ENCODE results near the gene APOD.
"Not testable (repeated sequence)": the region's sequence is repeated elsewhere in the genome, so short reads cannot be mapped to it uniquely, and the experiment has no call there.

APOD gene

DNA sequence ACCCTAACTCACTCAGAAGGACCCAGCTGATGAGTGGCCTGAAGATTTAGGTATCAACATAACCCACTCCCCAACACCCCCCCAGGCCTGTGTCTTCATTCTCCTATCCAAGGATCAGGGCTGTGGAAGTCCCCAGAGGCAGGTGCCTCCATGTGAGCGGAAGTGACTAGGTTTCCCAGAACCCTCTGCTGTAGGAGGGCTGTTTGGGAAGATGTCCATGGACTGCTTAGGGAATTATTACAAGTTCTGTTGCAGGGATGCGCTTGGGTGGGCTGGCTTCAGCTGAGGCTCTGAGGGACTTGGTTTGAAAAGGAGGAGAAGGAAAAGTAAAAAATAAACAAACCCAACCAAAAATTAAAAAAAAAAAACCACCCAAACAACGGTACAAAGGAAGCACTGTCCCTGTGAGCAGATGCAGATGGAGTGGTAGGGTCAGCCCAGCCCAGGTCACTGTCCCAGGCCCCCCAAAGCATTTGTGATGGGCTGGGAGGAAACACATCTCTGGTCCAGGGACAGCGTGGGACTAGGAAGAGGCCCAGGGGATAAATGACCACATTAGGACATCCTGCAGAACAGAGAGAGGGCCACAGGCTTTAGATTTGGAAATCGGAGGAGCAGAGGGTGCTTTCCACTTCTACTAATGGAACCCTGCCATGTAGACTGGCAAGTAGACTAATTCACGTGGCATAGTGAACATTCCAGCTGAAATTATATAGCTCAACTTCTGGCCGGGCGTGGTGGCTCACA is 12.2 kb upstream of the APOD start:
- Histone ChIP-seq H3K36me3 (ENCODE audit: insufficient read depth, low read length) (no peaks in the 10 kb centered on the region), H3K4me3 (ENCODE audit: low read length) (no peak overlapping the region), H3K9ac (ENCODE audit: low read depth, low read length) (no peak overlapping the region), H3K4me2 (ENCODE audit: low read length) (no peak overlapping the region), H3K9me3 (replicated peaks; ENCODE audit: low read length) (no peaks in the 10 kb centered on the region), H3K4me1 (ENCODE audit: control insufficient read depth, insufficient read depth, low read length) (no peaks in the 10 kb centered on the region), H3K27me3 (ENCODE audit: control insufficient read depth, insufficient read depth, low read length) (peaks cover 46% of the 10 kb centered on the region)

DNA sequence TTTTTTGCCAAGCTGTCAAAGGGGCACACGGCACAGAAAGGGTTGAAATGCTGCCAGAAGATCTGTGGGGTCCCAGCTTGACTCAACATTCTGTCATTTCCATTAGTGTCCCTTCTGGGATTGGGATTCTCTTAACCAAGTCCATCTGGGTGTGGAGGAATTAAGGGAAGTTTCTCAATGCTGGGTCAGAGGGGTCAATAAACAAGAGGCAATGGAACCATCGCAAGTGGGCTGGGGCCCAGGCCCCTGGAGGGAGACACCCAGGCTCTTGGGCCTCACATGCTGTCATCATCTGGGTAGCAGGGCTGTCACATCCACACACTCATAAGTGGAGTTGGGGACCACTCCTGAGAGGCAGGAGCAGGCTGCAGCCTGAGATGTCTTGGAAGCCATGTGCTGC is 8.1 kb upstream of the APOD start:
- H3K4me1 ChIP-seq (ENCODE audit: control insufficient read depth, insufficient read depth, low read length) = no peaks in the 10 kb centered on the region
- peaks cover 49% of the 10 kb centered on the region for H3K27me3 ChIP-seq (ENCODE audit: control insufficient read depth, insufficient read depth, low read length)
- no peaks in the 10 kb centered on the region for H3K36me3 ChIP-seq (ENCODE audit: insufficient read depth, low read length)
- no peak overlapping the region for H3K4me3 ChIP-seq (ENCODE audit: low read length)
- H3K9ac ChIP-seq (ENCODE audit: low read depth, low read length) = no peak overlapping the region
- no peak overlapping the region for H3K4me2 ChIP-seq (ENCODE audit: low read length)
- no peaks in the 10 kb centered on the region for H3K9me3 ChIP-seq (replicated peaks; ENCODE audit: low read length)

DNA sequence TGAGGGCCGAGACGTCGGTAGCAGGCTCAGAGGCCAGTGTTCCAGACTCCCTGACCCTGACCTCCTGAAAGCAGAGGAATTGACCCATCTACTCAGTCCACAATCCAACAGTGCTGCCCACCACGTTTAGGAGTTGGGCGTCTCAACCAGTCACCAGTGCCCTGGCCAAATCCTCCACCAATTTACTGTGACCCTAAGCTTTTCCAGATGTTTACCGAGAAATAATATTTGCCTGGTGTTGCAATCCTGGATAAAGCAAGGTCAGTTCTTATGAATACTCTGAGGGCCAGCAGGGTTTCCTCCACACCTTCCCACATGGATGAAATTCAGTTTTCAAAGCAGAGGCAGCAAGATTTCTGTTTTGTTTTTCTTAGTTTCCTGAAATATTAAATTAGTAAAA is 7.5 kb upstream of the APOD start:
- no peak overlapping the region for H3K4me3 ChIP-seq (ENCODE audit: low read length)
- H3K9ac ChIP-seq (ENCODE audit: low read depth, low read length) = no peak overlapping the region
- H3K36me3 ChIP-seq (ENCODE audit: insufficient read depth, low read length) = no peaks in the 10 kb centered on the region
- H3K4me1 ChIP-seq (ENCODE audit: control insufficient read depth, insufficient read depth, low read length) = no peaks in the 10 kb centered on the region
- no peaks in the 10 kb centered on the region for H3K9me3 ChIP-seq (replicated peaks; ENCODE audit: low read length)
- H3K27me3 ChIP-seq (ENCODE audit: control insufficient read depth, insufficient read depth, low read length) = peaks cover 44% of the 10 kb centered on the region
- H3K4me2 ChIP-seq (ENCODE audit: low read length) = no peak overlapping the region

DNA sequence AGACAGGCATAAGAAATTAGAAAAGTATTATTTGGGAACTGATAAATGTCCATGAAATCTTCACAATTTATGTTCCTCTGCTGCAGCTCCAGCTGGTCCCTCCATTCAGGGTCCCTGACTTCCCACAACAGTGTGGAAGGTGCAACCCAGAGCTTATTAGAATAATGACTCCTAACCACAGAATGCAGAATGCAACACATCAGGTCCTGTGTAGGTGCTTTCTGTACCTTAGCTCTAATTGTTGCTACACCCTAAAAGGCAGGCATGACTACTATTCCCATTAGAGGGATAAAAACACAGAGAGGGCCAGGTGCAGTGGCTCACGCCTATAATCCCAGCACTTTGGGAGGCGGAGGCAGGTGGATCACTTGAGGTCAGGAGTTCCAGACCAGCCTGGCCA is 6.6 kb upstream of the APOD start:
- not testable (repeated sequence) for H3K4me3 ChIP-seq (ENCODE audit: low read length); H3K36me3 ChIP-seq (ENCODE audit: insufficient read depth, low read length); H3K9me3 ChIP-seq (replicated peaks; ENCODE audit: low read length); H3K9ac ChIP-seq (ENCODE audit: low read depth, low read length); H3K4me2 ChIP-seq (ENCODE audit: low read length); H3K4me1 ChIP-seq (ENCODE audit: control insufficient read depth, insufficient read depth, low read length)
- peaks cover 38% of the 10 kb centered on the region for H3K27me3 ChIP-seq (ENCODE audit: control insufficient read depth, insufficient read depth, low read length)

DNA sequence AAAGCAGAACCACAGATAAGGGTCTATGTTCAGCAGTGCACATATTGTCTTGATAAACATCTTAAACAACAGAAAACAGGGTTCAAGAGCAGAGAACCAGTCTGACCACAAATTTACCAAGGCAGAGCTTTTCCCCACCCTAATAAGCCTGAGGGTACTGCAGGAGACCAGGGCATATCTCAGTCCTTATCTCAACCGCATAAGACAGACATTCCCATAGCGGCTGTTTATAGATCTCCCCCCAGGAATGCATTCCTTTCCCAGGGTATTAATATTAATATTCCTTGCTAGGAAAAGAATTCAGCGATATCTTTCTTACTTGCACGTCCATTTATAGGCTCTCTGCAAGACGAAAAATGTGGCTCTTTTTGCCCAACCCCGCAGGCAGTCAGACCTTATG is 6.1 kb upstream of the APOD start:
- H3K9ac ChIP-seq (ENCODE audit: low read depth, low read length); H3K36me3 ChIP-seq (ENCODE audit: insufficient read depth, low read length); H3K4me1 ChIP-seq (ENCODE audit: control insufficient read depth, insufficient read depth, low read length); H3K4me2 ChIP-seq (ENCODE audit: low read length); H3K4me3 ChIP-seq (ENCODE audit: low read length); H3K9me3 ChIP-seq (replicated peaks; ENCODE audit: low read length): not testable (repeated sequence)
- peaks cover 33% of the 10 kb centered on the region for H3K27me3 ChIP-seq (ENCODE audit: control insufficient read depth, insufficient read depth, low read length)

DNA sequence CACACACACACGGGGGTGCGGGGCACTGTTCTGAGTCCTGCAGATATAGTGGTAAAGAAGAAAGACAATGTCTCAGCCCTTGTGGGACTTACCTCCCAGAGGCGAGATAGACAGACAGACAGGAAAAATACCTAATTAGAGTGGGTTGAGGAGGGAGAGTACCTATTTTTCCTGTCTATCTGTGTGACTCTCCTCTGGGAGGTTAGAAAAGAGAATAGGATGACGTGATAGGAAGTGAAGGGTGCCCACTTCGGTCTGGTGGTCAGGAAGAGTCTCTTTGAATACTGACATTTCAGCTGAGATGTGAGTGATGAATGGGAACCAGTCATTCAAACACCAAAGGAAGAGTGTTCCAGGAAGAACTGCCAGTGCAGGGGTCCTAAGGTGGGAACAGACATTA is 4.1 kb upstream of the APOD start:
- Histone ChIP-seq H3K4me3 (ENCODE audit: low read length) (no peak overlapping the region), H3K36me3 (ENCODE audit: insufficient read depth, low read length) (no peaks in the 10 kb centered on the region), H3K9me3 (replicated peaks; ENCODE audit: low read length) (no peaks in the 10 kb centered on the region), H3K4me1 (ENCODE audit: control insufficient read depth, insufficient read depth, low read length) (peaks cover 9% of the 10 kb centered on the region), H3K9ac (ENCODE audit: low read depth, low read length) (no peak overlapping the region), H3K27me3 (ENCODE audit: control insufficient read depth, insufficient read depth, low read length) (peaks cover 29% of the 10 kb centered on the region), H3K4me2 (ENCODE audit: low read length) (no peak overlapping the region)

DNA sequence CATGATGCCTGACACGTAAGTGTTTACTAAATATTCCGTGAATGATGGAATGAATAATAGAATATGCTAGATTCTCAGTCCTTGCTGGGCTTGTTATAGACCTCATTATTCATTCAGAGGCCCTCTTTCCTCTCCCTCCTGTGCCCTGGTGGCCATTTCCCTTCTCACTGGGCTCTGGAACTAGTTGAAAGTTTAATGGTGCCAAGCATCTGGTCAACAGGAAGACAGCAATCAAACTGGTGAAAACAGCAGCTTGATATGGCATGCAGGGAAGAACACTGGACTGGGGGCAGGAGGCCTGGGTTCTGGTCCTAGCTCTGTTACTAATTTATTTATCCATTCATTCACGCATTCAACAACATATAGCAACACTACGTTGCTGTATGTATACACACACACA is 3.7 kb upstream of the APOD start:
- Histone ChIP-seq H3K9ac (ENCODE audit: low read depth, low read length) (no peak overlapping the region), H3K4me3 (ENCODE audit: low read length) (no peak overlapping the region), H3K36me3 (ENCODE audit: insufficient read depth, low read length) (no peaks in the 10 kb centered on the region), H3K9me3 (replicated peaks; ENCODE audit: low read length) (no peaks in the 10 kb centered on the region), H3K4me2 (ENCODE audit: low read length) (no peak overlapping the region), H3K27me3 (ENCODE audit: control insufficient read depth, insufficient read depth, low read length) (peaks cover 28% of the 10 kb centered on the region), H3K4me1 (ENCODE audit: control insufficient read depth, insufficient read depth, low read length) (peaks cover 9% of the 10 kb centered on the region)

DNA sequence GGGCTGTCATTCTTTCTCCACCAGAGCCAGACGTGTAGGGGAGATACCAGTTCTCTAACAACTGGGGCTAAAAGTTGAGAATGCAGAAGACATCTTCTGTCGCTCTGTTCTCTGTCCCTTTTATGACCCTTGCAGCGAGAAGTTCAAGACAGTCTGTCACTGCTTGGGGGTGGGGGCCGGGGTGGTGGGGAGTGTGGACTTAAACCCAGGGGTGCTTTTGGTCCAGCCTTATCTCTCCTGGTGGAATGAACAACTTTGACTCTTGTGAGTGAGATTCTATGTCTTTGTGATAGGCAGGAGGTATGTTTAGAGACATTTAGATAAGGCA is 767 bp upstream of the APOD start:
- Histone ChIP-seq H3K4me3 (ENCODE audit: low read length) (no peak overlapping the region), H3K9me3 (replicated peaks; ENCODE audit: low read length) (no peaks in the 10 kb centered on the region), H3K27me3 (ENCODE audit: control insufficient read depth, insufficient read depth, low read length) (peaks cover 21% of the 10 kb centered on the region), H3K4me2 (ENCODE audit: low read length) (peak overlapping the region; percentile 51), H3K4me1 (ENCODE audit: control insufficient read depth, insufficient read depth, low read length) (peaks cover 9% of the 10 kb centered on the region), H3K9ac (ENCODE audit: low read depth, low read length) (no peak overlapping the region), H3K36me3 (ENCODE audit: insufficient read depth, low read length) (no peaks in the 10 kb centered on the region)

DNA sequence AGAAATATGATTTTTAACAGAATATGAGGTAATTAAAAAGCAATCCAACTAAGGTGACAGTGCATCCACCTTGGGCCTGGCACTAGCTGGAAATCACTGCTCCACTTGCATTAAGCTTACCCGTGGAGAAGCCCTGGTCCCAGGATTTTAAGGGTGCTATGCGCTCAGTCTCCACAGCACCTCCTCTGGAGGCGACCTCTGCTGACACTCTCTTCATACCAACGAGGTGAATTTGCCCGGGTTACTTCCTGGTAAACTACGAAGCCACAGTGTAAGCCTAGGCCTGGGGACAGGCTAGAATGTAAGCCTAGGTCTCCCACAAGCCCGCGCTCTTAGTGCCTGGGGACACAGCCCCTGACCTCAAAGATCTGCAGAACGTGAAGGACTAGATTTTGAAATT is 793 bp downstream of the APOD start:
- peaks cover 9% of the 10 kb centered on the region for H3K4me1 ChIP-seq (ENCODE audit: control insufficient read depth, insufficient read depth, low read length)
- peaks cover 16% of the 10 kb centered on the region for H3K27me3 ChIP-seq (ENCODE audit: control insufficient read depth, insufficient read depth, low read length)
- H3K36me3 ChIP-seq (ENCODE audit: insufficient read depth, low read length) = no peaks in the 10 kb centered on the region
- H3K9ac ChIP-seq (ENCODE audit: low read depth, low read length) = no peak overlapping the region
- H3K4me2 ChIP-seq (ENCODE audit: low read length) = no peak overlapping the region
- H3K9me3 ChIP-seq (replicated peaks; ENCODE audit: low read length) = no peaks in the 10 kb centered on the region
- no peak overlapping the region for H3K4me3 ChIP-seq (ENCODE audit: low read length)

DNA sequence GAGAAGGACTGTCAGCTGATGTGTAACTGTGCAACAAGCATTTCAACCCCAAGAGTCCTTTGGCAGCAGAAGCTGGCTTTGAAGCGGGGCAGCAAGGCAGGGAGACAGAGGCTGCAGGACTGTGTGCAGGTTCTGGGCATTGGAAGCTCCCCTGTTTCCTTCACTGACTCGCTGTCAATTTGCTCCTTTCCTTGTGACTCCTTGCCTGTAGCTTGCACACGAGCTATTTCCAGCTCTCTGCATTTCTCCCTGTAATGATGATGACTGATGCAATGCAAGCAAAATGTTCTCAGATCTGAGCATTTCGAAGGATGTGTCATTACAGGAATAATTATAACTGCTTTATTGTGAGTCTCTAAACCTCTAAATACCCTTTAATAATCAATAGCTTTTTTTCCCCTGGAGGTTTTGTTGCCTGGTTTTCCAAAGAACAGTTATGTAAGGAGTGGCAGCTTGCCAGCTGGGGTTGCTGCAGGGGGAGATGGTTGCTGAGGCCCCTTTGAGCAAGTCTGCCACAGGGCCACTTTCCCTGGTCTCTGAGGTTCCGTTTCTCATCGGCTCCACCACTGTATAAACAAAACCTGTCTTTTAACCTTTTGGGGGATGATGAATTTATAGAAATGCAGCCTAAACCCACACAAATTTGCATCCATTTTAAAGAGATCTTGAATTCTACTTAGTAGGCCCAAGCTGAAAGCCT is 2.8 kb downstream of the APOD start:
- no peak overlapping the region for H3K4me2 ChIP-seq (ENCODE audit: low read length)
- H3K4me3 ChIP-seq (ENCODE audit: low read length) = no peak overlapping the region
- H3K36me3 ChIP-seq (ENCODE audit: insufficient read depth, low read length) = no peaks in the 10 kb centered on the region
- peaks cover 9% of the 10 kb centered on the region for H3K4me1 ChIP-seq (ENCODE audit: control insufficient read depth, insufficient read depth, low read length)
- peaks cover 13% of the 10 kb centered on the region for H3K27me3 ChIP-seq (ENCODE audit: control insufficient read depth, insufficient read depth, low read length)
- no peaks in the 10 kb centered on the region for H3K9me3 ChIP-seq (replicated peaks; ENCODE audit: low read length)
- H3K9ac ChIP-seq (ENCODE audit: low read depth, low read length) = no peak overlapping the region

DNA sequence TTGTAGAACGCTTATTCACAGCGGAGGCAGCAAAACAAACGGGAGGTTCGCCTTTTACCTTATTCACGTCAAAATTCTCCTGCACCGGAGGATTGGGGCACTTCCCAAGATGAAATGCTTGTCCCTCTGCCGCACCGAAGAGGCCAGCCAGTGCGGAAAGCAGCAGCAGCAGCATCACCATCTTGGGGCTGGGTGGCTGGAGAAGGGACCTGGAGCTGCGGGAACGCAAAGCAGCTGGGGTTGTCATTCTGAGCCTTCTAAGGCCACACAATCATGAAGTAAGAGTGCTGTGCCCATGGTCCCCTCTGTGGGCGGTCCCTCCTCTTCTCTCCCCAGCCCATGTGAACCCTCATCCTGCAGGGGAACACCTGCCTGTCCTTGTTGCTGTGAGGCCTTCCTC is 4.5 kb downstream of the APOD start:
- H3K9ac ChIP-seq (ENCODE audit: low read depth, low read length) = no peak overlapping the region
- H3K36me3 ChIP-seq (ENCODE audit: insufficient read depth, low read length) = no peaks in the 10 kb centered on the region
- H3K4me1 ChIP-seq (ENCODE audit: control insufficient read depth, insufficient read depth, low read length) = peaks cover 7% of the 10 kb centered on the region
- no peaks in the 10 kb centered on the region for H3K9me3 ChIP-seq (replicated peaks; ENCODE audit: low read length)
- peaks cover 13% of the 10 kb centered on the region for H3K27me3 ChIP-seq (ENCODE audit: control insufficient read depth, insufficient read depth, low read length)
- H3K4me2 ChIP-seq (ENCODE audit: low read length) = no peak overlapping the region
- no peak overlapping the region for H3K4me3 ChIP-seq (ENCODE audit: low read length)

DNA sequence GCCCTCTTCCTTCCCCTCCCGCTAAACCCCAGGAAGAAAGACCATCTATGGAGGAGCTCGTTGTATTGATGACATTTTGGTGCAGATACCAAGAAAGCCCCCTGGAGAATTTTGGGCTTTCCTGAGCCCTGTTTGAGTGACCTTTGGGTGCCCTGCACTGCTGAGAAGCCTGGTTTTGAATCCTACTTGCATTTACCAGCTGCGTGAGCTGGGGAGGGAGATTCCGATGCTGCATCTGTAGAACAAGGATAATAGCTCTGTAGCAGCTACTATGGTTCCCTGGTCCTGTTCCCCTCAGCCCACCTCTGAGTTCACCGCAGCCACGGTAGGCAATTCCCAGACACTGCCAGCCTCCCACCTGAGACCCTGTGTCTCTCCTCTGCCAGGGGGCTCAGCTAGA is 5.2 kb downstream of the APOD start:
- H3K4me1 ChIP-seq (ENCODE audit: control insufficient read depth, insufficient read depth, low read length) = peaks cover under 1% of the 10 kb centered on the region
- H3K9ac ChIP-seq (ENCODE audit: low read depth, low read length) = no peak overlapping the region
- no peak overlapping the region for H3K4me3 ChIP-seq (ENCODE audit: low read length)
- peaks cover 19% of the 10 kb centered on the region for H3K27me3 ChIP-seq (ENCODE audit: control insufficient read depth, insufficient read depth, low read length)
- H3K4me2 ChIP-seq (ENCODE audit: low read length) = no peak overlapping the region
- no peaks in the 10 kb centered on the region for H3K9me3 ChIP-seq (replicated peaks; ENCODE audit: low read length)
- H3K36me3 ChIP-seq (ENCODE audit: insufficient read depth, low read length) = no peaks in the 10 kb centered on the region
